DMS53 treated with DMSO at 0.1 percent for 48 hours (cell line): ENCODE data around the gene LMO7.
"Not testable (repeated sequence)": the region's sequence is repeated elsewhere in the genome, so short reads cannot be mapped to it uniquely, and the experiment has no call there.

Source experiments
- DNase-seq: peaks from one replicate; lab custom pipeline; 2025; ENCODE audit not compliant: unreplicated experiment; lab: John Stamatoyannopoulos, UW

The LMO7 gene

DNA sequence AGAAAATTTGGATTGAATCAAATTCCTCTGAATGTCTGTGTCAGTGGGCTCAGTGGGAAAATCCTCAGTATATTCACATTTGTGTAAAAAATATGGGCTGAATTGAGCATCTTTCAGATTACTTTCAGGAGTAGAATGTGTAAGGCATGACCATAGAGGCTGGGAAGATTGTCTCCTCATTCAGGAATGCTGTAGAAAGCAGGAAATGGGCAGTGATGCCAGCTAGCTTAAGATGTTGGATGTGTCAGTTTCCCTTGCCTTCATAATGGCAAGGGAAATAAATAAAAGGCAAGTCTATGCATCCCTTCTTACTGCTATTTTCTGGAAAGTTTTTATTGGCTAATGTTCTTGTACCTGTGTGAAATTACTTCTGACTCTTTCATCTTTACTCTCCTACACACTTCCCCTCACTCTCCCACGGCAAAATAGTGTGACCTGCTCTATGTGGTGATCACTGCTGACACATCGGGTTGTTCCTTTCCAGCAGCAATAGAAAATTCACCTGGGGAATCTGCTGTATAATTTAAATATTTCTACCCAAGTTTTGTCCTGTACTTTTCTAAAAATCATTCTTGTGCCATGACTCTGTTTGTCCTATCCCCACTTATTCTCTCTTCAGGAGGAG is 103.2 kb downstream of the LMO7 start:
- DNase-seq: no peak

DNA sequence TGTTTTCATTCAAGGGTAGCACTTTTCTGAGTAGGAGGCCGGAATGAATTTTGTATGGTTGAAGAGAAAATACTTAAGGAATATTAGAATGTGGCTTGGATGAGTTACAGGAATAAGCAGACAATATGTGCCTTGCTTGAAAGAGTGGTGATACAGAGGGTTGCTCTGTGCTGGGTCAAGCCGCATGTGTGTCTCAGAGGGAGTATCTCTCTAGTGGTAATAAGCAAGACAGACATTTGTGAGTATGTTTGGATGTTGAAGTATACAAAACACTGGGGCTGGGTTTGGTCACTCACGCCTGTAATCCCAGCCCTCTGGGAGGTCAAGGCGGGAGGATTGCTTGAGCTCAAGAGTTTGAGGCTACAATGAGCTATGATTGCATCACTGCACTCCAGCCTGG is 103.9 kb downstream of the LMO7 start:
- DNase-seq: no peak

DNA sequence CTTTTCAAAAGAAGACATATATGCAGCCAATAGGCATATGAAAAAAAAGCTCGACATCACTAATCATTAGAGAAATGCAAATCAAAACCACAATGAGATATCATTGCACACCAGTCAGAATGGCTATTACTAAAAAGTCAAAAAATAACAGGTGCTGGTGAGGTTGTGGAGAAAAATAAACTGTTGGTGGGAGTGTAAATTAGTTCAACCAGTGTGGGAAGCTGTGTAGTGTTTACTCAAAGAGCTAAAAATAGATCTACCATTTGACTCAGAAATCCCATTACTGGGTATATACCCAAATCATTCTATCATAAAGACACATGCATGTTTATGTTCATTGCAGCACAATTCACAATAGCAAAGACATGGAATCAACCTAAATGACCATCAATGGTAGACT is 106.9 kb downstream of the LMO7 start:
- DNase-seq: not testable (repeated sequence)

DNA sequence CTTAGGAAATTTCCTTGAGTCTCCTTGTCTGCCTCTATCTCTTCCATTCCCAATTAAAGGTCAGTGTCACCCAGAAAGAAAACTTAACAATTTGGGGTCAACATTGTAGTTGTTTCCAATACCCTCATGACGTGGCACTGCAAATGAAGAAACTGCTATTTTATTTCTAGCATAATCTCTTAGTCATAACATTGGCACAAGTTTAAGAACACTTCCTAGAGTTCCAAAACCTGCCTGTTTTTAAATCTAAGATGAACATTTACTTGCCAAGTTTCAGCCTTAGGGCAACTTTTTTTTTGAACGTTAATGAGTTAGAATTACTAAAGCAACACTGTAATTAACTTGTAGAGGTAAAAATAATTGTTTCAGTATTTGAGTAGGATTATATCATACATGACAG is 108.0 kb downstream of the LMO7 start:
- DNase-seq: no peak

DNA sequence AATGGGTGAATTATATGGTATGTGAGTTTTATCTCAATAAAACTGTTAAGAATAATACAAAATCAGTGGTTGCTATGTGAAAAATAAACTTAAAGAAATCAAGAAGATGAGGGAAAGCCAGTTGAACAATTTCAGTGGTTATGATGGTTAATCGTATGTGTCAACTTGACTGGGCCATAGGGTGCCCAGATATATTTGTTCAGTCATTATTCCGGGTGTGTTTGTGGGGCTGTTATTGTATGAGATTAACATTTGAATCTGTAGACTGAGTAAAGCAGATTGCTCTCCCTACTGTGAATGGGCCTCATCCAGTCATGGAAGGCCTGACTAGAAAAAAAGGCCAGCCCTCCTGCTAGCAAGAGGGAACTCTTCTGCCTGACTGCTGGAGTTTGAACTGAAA is 109.3 kb downstream of the LMO7 start:
- no peak for DNase-seq

DNA sequence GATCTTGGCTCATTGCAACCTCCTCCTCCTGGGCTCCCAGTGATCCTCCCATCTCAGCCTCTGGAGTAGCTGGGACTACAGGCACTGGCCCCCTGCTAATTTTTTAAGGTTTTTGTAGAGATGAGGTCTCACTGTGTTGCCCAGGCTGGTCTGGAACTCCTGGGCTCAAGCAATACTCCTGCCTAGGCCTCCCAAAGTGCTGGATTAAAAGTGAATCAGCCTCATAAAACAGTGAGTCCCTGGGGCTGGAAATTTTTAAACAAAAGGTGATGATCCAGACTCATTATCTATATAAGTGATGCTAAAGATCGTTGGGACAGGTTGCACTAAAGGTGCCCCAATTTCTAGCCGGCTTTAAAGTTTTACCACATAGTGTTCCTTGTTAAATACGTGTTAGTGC is 112.7 kb downstream of the LMO7 start:
- no peak for DNase-seq

DNA sequence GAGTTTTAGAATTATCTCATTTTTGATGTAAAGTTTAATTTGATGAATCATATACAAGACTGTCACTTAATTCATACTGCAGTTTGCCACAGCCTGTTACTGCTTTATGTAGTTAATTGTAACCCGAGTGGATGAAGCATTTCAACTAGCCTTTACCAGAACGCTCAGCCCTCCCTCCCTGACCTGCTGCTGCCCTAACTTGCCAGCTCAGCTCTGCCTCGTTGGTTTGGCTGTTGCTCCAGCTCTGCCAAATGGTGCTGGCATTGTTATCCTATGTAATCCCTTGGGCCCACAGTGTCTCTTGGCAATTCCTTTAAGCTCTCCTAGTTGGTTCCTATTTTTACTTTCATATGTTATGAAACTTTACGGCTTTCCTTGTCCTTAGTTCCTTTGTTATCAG is 113.3 kb downstream of the LMO7 start:
- no peak for DNase-seq

DNA sequence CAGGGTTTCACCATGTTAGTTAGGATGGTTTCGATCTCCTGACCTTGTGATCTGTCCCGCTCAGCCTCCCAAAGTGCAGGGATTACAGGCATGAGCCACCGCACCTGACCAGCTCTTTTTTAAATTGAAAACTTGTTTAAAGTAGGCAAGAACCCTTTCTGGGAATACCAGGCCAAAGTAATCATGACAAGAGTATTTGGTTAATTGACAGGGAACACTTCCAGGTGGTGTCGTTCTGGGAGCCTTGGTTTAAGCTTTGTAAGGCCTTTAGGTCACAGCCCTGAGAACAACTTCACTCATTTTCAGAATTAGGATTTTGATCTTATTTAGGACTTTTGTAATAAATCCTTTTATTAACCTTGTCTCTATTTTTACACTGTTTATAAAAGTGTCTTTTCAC is 115.2 kb downstream of the LMO7 start:
- DNase-seq: no peak

DNA sequence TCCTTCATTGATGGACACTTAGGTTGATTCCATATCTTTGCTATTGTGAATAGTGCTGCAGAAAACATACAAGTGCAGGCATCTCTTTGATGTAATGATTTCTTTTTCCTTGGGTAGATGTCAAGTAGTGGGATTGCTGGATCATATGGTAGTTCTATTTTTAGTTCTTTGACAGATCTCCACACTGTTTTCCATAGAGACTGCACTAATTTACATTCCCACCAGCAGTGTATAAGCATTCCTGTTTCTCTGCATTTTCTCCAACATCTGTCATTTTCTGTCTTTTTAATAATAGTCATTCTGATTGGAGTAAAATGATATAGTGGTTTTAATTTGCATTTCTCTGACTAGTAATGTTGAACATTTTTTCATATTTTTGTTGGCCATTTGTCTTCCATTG is 116.7 kb downstream of the LMO7 start:
- no peak for DNase-seq

DNA sequence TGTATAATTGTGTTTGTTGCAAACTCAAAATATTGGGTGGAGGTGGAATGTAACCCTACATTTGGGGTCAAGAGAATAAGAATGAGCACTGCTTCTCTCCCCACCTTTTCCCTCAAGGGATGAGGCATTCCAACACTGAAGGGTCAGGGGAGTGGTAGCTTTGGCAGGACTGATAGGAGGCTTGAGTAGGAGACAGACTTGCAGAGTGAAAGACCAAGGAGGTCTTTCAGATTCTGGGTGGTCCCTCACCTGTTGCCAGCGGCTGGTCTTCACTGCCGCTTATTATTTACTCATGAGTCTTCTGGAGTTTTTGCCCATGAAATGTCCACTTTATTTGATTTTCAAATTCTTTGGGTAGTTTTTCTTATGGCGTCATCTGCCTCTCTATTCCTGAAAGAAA is 118.8 kb downstream of the LMO7 start:
- no peak for DNase-seq

DNA sequence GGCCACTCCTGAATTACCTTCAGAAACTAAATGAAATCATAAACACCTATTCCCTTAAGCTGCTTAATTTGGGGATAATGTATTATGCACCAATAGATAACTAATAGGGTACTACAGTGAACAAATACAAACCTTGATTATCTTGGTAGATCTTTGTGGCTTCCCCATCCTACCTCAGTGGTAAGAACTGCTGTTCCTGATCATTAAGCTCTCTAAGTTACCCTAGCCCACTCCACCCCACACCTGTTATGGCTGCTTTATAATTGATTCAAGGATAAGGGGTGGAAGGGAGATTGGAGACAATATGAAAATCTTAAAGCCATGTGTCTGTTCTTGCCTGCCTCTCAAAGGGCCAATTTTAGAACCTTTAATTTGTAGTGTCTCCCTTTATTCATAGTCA is 121.2 kb downstream of the LMO7 start:
- no peak for DNase-seq

DNA sequence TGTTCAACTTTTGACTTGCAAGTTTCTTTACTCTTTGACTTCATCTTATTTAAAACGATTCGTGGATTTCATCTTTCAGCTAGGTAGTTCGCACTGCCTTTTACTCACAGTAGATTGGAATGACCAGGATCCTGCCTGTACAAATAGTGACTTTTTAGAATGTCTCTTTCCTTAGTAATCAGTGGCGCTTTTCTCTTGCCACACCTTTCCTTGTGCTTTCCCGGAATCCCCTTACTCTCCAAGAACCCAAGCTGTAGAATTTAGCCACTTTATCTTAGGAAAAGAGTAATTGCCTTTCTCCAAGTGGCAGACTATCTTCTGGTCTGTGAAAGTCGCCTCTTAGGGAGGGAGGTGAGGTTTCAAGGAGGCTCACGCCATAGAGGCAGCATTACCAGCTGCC is 123.4 kb downstream of the LMO7 start:
- DNase-seq: no peak

DNA sequence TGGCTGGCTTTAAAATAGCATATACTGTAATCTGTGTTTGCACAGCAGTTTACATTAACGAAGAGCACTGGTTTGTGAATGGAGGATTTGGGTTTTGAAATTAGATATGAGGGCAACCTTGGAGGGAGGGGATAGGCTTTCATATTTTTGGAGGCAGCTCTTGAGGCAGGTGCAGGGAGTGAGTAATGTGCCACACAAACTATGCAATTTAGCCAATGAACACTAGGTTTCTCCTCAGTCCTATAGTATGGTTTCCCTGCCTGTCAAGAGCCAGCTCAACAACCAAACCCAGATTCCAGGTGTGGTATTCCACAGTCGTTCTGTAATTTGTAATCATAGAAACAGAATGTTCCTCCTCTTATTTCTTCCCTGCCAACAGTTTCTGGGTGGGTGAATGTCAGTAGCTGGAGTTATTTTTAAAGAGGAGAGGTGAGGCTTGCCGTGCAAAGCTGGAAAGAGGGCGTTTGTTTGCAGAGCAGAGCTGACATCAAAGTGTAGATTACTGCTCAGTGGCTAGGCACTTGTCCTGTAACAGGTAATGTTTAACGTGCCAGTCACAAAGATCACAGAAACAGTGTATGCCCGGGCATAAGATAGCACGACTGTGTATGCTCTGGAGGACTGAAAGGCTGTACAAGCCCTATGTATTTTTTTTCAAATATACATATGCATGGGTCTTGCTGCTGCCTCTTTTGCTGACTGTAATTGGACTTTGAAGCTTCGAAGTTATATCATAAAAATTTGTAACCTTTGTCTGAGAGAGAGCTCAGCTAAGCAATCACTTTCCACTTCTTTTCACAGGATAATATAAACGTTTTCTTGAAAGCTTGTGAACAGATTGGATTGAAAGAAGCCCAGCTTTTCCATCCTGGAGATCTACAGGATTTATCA is 124.2 kb downstream of the LMO7 start:
- DNase-seq: peak; percentile 76

DNA sequence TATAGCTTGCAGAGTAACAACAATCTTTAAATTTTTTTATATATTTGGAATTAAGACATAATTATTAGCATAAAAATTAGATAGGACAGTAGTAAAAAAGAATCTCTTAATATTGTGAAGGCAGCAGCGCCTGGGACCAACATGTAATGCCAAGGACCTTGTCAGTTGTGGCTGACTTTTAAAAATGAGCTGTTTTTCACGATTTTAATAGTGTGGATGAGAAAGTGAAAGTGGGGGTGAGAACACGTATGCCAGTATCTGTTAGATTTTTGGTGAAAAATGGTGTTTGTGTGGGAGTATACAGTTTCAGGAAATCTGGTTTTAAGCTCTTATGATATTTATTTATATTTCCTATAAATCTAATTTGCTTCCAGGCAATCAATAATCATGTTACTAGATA is 125.2 kb downstream of the LMO7 start:
- no peak for DNase-seq

DNA sequence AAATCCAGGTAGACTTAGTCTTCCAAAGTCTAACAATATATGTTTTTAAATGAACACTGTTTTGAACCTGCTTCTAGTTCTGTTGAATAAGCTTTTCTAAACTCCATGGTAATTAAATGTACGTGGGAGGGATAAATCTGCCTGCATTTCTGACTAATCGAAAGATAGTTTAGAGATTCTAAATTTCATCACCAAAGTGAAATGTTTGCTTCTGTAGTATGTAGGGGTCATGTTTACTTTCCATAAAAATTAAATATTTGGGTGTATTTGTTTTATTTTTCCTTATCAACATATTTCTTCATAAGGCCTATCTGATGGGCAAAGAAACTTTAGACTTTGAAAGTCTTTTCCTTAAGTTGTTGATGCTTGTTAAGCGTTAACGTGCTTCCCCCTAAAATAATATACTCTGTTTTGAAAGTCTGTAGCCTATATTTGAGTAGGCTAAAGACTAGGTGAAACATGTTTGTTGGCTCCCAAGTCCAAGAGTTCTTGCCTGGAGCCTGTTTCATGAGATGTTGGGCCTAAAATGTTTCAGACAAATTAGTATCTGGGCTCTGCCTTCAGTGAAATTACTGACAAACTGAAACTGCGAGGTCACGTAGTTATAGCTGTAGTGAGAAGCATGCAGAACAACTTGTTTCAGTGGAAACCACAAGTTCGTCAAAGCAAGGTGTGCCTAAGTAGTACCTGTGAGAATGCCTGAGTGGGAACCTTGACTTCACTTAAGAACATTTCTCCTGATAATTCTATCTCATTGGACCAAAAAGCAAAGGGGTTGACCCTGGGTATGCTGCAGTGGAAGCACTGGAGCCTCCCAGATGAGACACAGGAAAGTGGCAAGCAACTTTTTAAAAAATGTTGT is 126.2 kb downstream of the LMO7 start:
- no peak for DNase-seq

DNA sequence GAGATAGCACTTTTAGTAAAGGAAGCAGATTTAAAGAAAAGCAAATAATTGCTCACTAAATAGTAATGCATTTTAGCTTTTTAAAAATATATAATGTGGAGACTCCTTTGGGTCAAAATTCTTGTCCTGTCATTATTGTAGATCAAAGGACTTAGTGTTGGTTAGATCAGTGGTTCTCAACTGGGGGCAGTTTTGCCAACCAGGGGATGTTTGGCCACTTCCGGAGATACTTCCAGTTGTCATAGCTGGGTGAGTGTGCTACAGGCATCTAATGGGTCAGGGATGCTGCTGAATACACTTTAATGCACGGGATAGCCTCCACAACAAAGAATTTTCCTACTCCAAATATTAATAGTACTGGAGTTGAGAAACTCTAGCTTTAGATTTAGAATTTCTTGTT is 126.8 kb downstream of the LMO7 start:
- no peak for DNase-seq

DNA sequence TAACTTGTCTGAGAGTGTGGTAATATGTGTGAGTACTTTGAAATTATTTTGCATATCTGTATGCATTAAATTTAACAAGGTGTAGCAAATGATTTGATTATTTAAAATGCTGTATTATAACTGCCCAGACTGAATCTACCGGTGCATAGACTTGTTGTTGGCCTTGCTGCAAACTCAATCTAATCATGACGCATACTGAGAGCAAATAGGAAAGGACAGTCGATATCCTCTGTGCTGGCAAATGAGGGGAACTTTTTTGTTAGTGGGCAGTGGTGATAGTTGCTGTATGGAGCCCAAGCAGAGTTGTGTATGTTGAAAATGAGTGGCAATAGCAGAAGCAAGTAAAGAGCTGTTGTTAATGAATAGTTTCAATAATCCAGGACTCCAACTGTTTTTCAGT is 127.4 kb downstream of the LMO7 start:
- no peak for DNase-seq

DNA sequence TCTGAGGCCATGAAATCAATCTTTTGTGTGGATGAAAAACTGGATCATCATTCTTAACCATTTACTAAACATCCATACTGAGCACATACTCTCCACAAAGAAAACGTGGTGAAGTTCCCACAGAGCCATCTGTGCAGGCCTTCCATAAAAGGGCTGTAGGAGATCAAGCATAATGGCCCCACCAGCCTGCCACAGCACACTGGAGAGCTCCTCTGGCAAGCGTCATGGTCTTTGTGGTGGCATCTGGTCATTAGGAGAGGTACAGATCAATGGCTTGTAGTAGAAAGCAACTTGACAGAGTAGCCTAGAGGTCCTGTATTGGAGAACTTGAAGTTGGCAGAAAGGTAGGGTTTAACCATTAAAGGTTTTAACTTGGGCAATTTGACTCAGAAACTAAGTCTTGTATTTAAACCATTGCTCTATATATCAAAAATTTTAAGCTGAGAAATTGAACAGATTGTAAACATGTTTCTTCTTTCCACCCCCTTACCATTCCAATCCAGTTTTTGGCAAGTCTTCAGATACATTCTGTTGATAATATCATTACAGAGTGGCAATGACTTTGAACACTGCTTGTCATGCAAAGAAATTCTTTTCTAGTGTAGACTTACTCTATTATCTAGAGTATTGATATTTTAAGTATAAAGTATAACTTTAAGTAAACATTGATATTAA is 128.3 kb downstream of the LMO7 start:
- no peak for DNase-seq

DNA sequence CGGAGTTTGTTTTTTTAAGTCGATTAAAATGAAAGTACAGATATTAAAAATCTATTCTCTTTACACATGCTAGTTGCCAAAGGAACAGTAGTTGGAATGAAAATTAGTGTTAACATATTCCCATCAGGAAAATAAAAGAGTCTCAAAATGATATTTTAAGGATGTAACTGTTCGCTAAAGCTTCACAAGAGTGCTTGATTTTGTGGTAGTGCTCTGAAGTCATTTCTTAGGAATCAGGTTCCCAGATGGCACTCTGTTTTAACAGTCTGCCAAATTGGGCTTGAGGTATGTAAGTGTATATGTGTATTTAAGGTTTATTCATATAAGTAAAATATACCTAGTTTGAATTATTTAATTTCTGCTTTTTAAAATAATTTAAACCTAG is 128.8 kb downstream of the LMO7 start:
- no peak for DNase-seq

DNA sequence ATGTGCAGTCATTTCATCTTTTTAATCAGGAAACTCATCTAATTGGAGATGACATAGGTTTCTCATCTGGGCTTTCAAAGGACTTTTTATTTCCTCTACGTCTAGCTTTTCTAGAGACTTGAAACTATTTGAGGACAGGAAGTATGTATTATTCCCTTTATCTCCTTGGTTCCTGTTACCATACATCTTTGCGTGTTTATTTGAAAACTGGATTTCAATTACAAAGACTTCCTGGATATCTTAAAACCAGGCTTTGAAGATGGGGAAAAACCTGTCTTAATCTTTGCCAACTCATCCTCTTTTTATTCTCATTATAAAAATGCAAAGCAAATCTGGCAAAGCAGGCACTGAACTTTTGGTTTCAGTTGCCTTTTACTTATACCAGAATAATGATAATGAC is 130.5 kb downstream of the LMO7 start:
- DNase-seq: no peak

DNA sequence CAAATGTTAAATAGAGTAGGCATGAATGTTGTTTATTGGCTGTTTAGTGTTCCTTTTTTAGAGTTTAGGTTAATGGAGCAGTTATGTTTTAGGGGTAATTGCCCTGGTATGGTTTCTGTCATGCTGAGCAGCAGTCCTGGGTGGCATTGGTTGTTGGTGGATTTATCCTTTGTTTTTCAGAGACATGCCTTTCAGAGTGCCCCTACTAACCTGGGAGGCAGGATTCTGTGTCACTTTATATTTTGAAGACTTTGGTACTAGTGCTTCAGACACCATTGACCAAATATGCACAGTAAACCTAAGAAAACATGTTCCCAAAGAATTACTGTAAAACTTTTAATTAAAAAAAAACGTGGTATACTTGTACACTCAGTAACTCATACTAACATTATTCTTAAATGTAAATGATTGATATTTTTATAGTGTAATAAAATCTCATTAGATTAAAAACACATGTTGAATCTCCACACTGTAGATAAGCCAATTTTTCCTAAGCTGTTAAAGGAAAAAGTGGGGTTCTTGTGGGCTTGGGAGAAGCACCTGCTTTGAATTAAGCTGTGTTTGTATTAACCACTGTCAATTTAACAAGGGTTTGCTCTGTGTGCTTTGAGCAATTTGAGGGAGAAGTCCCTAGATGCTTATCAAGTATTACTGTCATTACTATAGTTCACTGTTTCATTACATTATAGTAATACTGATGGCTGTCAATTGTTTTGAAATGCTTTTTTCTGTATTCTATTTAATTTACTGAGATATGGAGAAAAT is 133.2 kb downstream of the LMO7 start:
- DNase-seq: no peak
